ENCODE results near the gene SLC1A2.

SLC1A2 gene

DNA sequence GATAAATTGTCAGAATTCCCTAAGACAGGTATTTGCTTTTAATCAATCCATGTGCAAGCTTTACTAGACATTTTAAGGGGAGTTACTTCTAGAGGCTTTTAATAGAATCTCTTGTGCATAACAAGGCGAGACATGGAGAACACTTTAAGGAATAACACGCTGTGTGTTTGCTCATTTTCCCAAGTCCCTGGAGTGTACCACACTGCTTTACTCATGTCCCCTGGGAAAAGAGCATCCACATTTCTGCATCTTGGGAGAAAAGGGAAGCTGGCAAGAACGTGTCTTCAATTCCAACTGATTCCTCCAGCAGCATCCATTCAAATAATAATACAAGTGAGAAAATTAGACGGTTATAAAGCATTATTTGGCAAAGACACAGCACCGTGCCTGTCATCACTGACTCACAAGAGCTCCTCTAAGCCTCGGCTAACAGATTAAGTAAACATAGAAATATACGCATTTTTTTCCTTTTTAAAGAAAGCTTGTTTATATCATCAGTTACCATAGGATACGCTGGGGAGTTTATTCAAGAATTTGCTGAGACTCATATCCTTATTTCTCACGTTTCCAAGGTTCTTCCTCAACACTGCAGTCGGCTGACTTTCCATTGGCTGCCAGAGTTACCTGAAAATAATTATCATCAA, 158.9 kb downstream of the SLC1A2 start:
- peak overlapping the region in 1 of 21 experiments; percentile 0 for H3K27ac ChIP-seq
- H3K4me3 ChIP-seq = no peak overlapping the region

DNA sequence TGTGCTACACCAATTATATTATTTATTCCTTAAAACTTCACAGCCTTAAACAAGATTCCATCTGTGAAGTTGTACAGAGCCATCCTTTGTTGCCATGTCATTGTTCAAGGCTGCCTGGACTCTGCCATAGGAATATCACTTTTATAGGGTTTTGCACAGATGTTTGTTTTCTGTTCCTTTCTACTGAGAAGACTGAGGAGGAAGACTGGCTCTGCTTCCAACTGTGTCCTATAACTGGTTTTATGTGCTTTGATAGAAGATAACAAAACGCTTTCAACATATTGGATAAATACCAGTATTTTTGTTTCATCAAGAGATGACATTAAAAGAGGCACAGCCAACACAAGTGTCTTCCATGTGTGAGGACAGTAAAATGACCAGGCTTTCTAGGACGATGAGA, 159.8 kb downstream of the SLC1A2 start:
- H3K27ac ChIP-seq = no peak overlapping the region
- H3K4me3 ChIP-seq = no peak overlapping the region

DNA sequence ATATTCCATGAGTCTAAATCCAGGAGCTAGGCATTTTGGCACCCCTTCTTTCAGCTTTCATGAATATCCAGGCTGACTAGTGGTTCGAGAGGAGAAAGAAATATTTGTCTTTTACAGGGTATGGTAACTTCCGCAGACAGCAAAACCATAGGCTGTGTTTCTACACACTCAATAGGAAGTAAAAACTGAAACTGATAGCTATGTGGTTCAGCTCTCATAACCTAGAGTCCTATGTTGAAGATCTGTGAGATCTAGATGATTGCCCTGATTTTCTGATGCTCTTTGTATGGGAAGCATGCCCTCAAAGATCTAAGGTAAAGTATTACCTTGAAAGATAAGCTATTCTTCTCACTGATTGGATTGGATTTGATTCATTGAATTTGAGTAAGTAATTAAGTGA, 162.1 kb downstream of the SLC1A2 start:
- Histone ChIP-seq H3K27ac (peak overlapping the region in 7 of 21 experiments; percentile 21 to 75 (median 52)), H3K4me3 (no peak overlapping the region)

- H3K4me3 ChIP-seq = no peak overlapping the region
- H3K27ac ChIP-seq = peak overlapping the region in 1 of 21 experiments; percentile 52
These were observed 163.1 kb downstream of the SLC1A2 start for GRCh38 chr11:35256296-35256695.

- Histone ChIP-seq H3K4me3 (no peak overlapping the region), H3K27ac (no peak overlapping the region)
These were observed 163.8 kb downstream of the SLC1A2 start for GRCh38 chr11:35255514-35255913.

DNA sequence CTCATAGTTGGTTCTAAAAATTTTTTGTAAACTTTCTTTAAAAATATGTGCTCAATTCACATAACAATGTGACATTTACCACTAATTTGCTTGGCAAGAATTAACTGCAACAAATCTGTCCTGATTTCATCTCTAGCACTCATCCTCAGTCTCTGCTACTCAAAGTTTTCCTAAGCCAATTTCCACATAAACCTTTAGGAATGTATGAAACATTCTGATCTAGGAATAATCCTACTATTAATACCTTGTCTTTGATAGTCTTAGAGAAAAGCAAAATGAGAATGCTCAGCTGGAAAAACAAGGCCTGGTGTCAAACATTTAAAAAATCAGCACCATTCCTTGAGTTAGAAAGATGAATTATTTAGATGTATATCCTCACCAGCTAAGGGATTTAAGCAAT, 166.1 kb downstream of the SLC1A2 start:
- H3K27ac ChIP-seq = peak overlapping the region in 1 of 21 experiments; percentile 39
- H3K4me3 ChIP-seq = no peak overlapping the region

DNA sequence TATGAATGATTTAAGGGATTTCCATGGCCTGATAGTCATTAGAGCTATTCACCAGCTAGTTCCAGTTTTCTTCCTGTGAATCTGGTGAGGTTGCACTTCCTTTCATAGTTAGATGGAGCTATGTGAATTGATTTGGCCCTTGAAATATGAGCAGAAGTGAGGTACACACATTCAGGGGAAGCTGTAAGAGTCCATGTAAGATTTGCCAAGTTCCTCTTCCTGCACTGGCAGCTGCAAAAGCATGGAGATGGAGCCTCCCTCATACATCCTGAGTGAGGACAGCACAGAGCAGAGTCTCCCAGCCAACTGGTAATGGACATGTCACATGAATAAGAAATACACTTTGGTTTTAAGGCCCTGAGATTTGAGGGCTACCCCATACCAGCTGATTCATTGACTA, 168.7 kb downstream of the SLC1A2 start:
- Histone ChIP-seq H3K27ac (no peak overlapping the region), H3K4me3 (no peak overlapping the region)

DNA sequence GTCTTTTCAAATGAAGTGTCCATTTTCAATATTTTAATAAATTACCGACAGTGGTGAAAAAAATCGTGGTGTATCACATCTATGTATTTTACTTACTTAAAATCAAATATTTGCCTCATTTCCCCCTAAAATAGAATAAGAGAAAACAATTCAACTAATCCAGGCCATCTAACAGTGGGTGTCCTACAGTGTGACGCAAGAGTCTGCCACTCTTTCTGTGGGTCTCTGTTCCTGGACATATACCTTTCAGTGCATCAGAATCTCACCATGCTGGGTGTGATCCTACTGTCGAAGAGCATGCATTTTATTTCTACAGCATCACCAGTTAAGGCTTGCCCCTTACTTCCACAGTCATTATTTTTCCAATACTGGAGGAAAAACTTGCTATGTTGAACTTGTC, 169.2 kb downstream of the SLC1A2 start:
- H3K4me3 ChIP-seq = no peak overlapping the region

DNA sequence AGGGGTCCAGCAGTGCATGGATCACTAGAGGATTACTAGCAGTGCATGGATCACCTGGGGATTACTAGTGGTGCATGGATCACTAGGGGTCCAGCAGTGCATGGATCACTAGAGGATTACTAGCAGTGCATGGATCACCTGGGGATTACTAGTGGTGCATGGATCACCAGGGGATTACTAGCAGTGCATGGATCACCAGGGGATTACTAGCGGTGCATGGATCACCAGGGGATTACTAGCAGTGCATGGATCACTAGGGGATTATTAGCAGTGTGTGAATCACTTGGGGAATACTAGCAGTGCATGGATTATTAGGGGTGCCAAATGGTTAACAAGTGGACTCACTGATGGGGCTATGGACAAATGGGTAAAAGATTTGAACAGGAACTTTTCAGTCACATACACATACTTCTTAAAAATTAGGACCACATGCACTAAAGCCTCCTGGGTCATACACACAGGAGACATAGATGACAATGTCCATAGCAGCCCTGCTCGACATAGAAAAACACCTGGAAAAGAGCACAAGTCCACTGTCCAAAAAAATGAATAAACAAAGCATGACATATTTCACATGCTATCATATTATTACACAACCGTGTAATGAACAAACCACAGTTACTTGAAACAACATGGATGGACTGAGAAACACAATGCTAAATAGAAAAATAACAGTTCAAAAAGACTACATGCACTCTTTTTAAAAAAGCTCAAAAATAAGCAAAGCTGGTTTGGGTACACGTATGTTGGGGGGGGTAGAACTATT, 170.6 kb downstream of the SLC1A2 start:
- Histone ChIP-seq H3K27ac (peak overlapping the region in 3 of 21 experiments; percentile 53 to 79 (median 71)), H3K4me3 (no peak overlapping the region)

More for the DNA sequence above, 169.2 kb downstream of the SLC1A2 start:
- H3K27ac ChIP-seq = no peak overlapping the region

GRCh38 chr11:35247863-35248262, 171.5 kb downstream of the SLC1A2 start:
- Histone ChIP-seq H3K27ac (peak overlapping the region in 15 of 21 experiments; percentile 3 to 79 (median 47)), H3K4me3 (no peak overlapping the region)

DNA sequence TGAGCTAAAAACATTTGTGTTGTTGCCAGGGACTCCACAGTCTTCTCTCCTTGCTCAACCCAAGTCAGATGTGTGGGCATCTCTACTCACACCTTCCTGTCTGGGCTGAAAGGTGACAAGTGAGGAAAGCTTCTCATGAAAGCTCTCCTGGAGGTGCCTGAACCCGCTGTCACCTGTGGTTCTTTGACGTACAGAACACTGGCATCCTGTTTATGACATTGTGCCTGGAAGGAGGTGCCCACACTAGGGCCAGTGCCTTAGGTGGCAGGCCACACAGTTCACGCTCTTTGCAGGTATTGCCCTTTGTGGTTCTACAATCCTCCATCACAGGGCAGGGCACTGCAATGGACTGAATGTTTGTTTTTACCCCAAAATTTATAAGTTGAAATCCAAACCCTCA, 171.9 kb downstream of the SLC1A2 start:
- Histone ChIP-seq H3K4me3 (no peak overlapping the region), H3K27ac (peak overlapping the region in 15 of 21 experiments; percentile 3 to 79 (median 47))

DNA sequence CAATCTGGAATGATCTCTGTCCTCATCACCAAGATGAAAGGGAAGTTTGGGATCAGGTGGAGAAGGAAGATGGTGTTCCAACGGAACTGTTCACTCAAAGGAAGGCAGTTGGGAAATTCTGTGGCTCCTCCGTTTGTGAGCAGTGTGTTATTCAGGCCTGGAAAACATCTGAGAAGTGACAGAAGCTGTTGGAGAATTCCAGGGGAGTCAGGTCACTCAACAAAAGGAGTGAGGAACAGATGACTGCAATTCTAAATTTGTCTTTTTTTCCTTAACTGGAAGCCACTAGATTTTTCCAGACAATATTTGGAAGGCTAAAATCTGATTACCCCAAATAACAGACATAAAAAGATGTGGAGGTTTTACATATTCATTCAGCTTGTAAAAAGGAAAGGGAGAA, 172.6 kb downstream of the SLC1A2 start:
- peak overlapping the region in 14 of 21 experiments; percentile 12 to 79 (median 60) for H3K27ac ChIP-seq
- H3K4me3 ChIP-seq = no peak overlapping the region

DNA sequence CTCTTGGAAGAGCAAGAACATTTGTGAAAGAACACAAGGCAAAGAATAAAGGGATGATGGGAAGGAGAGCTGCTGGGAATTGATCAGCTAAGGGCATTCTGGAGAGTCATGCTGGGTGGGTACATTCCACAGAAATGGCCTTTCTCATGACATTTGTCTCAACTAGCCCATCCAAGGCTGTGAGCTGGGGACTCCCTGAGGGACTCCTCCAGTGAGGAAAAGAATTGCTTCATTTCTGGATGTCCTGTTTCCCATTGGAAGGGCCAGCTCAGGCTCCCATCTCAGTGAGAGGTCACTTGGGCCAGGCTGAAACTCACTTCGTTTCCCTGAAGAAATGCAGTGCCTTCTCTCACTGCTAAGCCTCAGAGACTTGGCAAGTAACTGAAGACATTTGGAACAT, 173.6 kb downstream of the SLC1A2 start:
- Histone ChIP-seq H3K27ac (peak overlapping the region in 11 of 21 experiments; percentile 2 to 79 (median 64)), H3K4me3 (no peak overlapping the region)

DNA sequence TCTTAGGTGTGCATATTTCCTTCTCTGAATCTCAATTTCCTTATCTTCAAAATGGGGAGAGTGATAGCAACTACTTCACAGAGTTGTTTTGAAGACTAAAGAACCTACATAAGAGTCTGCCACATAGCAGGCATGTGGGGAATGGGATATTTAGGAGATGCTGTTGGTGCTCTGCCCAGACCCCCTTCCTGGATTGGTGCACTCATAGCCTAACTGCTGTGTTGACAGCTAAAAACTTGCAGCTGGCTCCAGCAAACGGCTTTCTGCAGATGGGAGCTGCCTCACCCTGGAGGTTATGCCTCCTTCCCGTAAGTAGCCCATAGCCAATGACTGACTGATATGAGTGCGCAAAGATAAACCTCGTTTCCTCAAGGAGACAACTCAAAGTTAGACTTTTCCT, 174.3 kb downstream of the SLC1A2 start:
- peak overlapping the region in 7 of 21 experiments; percentile 4 to 75 (median 26) for H3K27ac ChIP-seq

DNA sequence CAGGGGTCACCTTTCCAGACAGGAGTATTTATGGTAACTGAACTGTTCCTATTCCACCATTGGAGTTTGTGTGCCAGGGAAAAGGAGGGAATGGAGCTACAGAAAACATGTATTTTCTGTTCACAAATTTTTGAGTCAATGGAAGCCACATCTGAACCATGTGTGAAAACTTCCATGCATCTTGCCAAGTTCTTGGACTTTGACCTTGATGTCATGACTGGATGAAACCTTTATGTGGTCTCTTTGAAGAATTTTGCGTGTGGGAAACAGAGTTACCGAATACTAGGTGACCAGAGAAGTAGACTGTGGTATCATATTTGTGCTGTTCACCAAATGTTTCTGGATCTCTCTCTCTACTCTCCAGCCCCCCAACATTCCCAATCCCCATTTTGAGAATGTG, 175.6 kb downstream of the SLC1A2 start:
- Histone ChIP-seq H3K27ac (peak overlapping the region in 1 of 21 experiments; percentile 69), H3K4me3 (no peak overlapping the region)

More for the DNA sequence above, 174.3 kb downstream of the SLC1A2 start:
- no peak overlapping the region for H3K4me3 ChIP-seq

DNA sequence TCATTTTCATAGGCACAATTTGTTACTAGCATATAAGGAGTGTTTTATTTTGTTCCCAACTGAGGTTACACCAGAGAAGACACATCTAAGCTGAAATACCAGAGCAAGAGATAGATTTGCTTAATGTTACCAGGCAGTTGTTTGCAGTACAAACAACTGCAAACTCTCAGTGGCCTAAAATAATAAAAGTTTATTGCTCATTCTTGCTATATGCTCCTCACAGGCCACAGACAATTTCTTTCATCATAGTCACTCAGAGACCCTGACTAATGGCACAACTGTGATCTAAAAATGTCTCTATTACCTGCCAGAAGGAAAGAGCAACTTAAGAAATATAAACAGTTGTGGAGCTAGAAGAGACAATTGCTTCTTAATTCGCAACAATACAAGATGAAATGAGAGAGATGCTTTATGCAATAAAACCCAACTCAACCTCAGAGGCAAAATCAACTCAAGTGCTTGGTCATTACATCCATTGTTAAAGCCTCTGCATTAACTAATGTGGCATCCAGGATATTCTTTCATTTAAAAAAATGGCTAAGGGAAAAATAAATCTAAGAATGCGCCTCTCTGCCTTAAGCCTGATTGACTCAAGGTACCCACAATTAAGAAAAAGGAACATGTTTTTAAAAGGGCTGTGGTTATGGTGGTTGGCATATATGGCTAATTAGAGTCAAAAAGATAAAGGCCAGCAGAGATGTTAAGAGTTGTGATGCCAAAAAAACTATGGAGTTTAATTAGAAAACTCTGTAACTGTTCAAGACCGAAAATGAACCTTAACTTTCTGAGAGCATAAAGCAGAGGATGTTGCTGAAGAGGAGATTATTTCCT, 176.7 kb downstream of the SLC1A2 start:
- H3K27ac ChIP-seq = peak overlapping the region in 2 of 21 experiments; percentile 27 to 69

DNA sequence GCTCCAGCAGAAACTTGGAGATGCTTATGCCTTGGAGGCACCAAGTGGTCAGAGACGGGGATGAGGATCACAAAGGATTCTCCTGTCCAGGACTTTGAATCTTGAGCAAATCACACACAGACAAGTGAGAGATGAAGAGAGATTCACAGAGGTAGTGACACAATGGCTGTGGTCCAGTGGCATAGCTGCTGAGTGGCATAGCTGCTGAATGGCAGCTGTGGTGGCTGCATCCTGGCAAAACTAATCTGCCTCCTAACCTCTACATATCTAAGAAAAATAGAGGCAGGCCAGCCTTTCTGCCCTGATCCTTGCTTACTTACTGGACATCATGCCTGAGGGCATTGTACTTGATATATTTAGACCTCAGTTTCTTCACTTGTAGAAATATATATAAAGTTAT, 177.8 kb downstream of the SLC1A2 start:
- Histone ChIP-seq H3K4me3 (no peak overlapping the region), H3K27ac (no peak overlapping the region)

More for the DNA sequence above, 176.7 kb downstream of the SLC1A2 start:
- no peak overlapping the region for H3K4me3 ChIP-seq

- H3K4me3 ChIP-seq = no peak overlapping the region
- H3K27ac ChIP-seq = no peak overlapping the region
These were observed 178.3 kb downstream of the SLC1A2 start for GRCh38 chr11:35241083-35241482.

DNA sequence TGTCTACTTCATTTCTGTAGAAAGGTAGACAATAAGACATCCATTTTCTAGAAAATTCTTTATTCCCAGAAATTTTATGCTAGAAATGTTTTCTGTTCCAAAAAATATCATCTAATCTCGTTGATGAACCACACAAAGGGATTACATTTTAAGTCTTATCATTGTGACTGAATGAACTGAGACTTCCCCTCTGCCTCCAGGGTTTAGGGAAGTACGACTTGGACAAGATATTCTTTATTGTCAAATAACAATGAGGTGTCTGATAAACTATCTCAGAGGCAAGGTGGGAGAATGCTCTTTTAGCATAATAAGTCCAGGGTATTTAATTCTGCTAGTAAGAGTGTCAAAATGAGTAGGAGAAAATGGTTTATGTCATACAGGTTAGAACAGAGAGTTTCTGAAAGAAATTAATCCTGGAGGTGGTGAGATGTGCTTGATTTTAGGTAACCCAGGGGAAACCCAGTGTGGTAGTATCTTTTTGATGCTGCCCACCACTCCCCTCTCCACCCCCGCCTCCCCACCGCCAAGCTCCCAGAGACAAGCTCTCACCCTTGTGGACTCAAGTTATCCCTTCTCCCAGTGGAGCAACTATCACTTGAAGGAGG, 179.8 kb downstream of the SLC1A2 start:
- no peak overlapping the region for H3K4me3 ChIP-seq
- H3K27ac ChIP-seq = peak overlapping the region in 2 of 21 experiments; percentile 0 to 43

GRCh38 chr11:35238882-35239281, 180.5 kb downstream of the SLC1A2 start:
- no peak overlapping the region for H3K4me3 ChIP-seq
- H3K27ac ChIP-seq = peak overlapping the region in 3 of 21 experiments; percentile 0 to 43 (median 24)
